HG02678 (cell line): ENCODE results near the gene CPVL.

Experiments
- ATAC-seq: cut with Tn5 transposase; IDR thresholded peaks from one replicate; pipeline ENCODE4 v1.9.1; 2021; ENCODE audit warnings: mild to moderate bottlenecking, moderate library complexity; ENCODE audit not compliant: unreplicated experiment

CPVL gene

DNA sequence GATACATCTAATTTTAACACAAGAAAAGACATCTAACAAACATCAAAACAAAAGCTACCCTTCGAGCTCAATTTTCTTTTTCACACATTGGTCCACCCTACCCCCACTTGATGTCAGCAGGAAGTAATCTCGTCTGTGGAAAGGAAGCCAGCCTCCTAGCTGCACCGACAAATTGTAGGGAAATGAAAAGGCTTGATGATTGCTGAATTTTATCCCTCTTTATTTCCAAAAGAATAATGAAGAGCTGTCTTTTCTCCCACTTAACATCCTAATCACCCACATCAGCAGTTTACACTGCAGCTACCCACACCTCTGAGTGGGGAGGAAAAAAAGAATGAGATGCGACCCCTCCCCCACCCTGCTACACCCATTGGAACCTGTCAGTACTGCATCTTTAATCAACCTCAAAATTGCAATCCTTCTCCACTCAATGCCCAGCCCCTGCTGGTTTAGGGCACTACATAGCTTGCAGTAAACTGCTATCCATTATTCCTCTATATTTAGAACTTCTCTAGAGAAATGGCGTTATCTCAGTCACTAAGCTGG lies 10.6 kb upstream of the CPVL start:
- no peak for ATAC-seq

DNA sequence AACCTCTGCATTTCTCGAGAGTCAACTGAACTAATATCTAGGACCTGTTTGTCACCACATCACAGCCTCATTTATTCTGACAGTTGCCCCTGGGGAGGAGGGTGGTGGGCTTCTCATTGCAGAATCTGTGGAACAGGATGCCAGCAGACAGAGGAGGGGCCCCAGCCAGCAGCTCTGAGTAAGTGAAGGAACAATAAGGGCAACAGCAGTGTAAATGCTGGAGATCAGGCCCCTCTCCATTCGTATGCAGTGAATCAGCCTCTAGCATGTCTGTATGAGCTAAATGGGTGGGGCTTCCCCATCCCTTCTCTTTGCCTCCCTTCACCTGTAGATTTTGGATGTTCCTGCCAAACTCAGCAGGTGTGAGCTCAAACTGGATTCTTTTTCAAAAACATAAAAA lies 7.7 kb upstream of the CPVL start:
- no peak for ATAC-seq

DNA sequence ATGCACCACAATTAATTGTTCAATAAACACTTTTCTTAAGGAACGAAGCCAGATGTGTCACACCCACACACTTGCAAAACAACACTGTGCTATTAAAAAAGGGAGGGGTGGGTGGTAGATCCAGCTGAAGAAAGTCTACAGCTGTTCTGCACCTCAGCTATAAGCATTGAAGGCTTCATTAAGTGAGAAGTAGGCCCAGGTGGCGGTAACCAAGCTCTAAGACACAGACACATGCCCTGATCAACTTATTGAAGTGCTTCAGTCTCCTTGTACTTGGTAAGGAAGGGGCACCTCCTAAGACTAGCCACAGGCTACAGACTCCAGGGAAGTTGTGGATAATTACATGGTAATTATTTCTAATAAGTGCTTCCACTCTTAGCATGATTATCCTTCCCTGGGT lies 4.5 kb upstream of the CPVL start:
- ATAC-seq: no peak

DNA sequence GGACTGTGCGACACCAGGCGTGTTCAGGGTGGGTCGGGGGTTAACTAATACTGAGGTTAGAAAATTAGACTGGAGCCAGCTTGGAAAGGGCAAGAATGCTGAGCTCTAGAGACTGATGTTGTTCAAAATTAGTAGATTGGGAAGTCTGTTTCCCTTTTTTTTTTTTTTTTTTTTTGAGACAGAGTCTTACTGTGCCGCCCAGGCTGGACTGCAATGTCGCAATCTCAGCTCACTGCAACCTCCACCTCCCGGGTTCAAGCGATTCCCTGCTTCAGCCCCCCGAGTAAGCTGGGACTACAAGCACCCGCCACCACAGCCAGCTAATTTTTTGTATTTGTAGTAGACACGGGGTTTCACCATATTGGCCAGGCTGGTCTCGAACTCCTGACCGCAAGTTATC lies 2.7 kb upstream of the CPVL start:
- no peak for ATAC-seq

DNA sequence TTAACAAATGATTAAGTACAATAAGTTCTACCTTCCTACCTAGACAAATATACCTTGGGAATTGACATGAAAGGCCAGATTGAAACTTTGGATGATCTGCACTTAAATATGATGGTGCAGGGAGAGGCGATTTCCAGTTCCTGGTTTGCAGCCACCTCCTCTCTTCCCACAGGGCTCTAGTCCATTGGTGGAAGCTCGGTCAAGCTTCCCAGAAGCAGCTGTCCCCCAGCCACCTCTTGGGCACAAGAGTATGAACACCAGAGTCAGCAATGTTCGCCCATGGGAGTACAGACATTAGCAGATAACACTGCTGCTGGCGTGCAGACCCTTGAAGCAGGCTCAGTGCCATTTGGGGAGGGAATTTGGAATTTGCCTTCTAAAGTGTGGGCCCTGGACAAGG lies 1.5 kb upstream of the CPVL start:
- no peak for ATAC-seq

DNA sequence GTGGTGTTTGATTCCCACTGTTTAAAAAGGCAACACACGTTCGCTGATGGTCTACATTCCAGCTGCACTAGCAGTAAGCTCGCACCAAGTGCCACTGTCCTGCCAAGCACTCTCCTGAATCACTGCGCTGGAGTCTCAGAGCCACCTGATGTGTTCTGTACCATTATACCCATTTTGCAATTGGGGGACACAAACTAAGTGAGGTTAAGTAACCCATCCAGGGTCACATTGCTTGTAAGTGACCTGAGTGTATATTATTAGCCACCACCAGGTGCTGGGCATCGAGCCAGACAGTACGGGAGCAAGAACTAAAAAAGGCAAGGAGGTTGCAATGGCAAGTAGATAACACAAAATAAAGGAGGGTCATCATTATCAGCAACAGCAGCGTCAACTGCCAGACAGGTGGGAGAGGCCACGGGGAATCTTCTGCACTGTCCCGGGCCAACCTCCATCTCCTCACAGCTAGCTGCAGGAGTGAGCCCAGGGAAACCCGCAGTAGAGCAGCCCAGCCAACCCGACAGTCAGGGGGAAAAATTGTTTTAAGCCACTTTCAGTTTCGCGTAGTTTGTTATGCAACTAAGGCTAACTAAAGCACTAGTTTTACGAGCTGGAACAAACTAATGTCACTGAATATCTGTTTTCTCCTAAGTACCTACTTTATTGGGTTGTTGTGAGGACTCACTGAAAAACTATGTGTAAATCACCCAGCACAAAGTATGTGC lies 712 bp upstream of the CPVL start:
- no peak for ATAC-seq

DNA sequence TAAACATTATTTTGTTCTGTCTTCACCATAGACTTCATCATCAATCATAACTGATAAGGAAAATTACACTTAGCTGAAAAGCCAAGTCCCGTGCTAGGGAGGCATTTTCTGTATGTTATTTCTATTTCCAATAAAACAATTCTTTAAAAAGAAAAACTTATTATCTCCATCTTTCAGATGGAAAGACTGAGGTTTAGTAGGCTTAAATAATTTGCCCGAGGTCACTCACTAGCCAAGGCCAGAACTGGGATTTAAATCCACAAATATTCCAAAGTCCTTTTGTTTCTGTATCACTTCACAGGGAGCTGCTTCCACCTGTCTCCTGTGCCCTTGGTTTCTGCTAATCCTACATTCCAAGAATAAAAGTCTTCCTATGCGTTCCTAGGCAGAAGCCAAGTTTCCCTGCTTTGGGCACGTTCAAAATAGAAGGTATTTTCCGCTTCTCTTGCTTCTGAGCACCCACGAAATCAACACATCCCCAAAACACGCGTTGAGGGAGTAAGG lies 732 bp downstream of the CPVL start:
- ATAC-seq: no peak

DNA sequence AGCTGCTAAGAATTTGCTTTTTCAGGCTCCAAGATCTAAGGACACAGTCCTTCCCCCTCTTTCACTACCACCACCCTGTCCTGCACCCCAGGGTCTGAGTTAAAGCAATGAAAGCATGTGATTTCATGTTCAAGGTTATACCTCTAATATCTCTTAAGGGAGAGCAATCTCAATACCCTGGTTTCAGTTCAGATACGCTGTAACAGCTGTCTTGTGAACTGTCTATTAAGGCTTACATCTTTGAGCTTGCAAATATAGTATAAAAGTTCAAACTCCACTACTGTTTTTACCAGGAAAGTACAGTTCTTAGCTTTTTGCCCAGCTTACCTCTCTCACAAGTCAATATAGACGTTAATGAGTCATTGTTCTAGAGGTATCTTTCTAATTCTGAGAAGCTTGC lies 2.6 kb downstream of the CPVL start:
- no peak for ATAC-seq

DNA sequence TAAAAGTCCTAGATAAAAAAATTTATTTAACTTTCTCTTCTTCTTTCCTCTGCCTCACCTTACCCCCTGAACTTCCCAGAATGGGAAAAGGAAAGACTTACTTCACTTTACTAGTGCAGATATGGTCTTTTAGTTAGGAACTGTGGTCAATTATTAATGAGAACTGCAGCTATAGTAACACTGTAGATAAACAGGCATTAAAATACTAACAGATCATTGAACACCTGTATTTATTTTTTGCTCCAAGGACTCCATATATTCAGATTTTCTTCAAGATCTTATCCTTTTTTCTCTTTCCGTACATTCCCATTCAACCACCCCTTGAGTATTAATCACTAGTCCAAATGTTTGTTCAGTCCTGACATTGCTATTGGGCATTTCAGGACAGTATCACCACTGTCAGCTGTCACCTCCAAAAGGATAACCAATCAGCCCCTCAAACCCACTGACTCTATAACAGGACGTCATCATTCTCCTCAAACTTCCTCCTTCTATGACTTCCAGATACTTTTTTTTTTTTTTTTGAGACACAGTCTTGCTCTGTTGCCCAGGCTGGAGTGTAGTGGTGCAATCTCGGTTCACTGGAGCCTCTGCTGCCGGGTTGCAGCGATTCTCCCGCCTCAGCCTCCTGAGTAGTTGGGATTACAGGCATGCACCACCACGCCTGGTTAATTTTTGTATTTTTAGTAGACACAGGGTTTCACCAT lies 4.2 kb downstream of the CPVL start:
- no peak for ATAC-seq

DNA sequence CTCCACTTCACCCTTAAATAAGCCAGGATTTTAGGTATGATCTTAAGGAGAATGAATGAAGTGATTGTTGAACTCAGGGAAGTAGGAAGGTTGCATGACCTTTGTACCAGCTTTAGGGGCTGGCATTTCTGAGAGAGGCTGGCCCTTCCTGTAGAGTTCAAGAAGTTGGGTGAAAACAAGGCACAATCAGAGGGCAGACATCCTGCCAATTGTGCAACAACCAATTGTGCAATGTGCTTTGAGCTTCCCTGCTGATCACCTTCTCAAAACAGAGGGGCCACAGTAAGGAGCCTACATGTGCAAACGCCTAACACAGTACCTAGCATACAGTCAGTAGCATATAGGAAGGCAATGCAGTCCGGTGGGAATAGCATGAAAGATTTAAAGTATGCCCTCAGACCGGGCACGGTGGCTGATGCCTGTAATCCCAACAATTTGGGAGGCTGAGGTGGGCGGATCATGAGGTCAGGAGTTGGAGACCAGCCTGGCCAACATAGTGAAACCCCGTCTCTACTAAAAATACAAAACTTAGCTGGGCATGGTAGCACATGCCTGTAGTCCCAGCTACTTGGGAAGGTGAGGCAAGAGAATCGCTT lies 5.4 kb downstream of the CPVL start:
- ATAC-seq: no peak

DNA sequence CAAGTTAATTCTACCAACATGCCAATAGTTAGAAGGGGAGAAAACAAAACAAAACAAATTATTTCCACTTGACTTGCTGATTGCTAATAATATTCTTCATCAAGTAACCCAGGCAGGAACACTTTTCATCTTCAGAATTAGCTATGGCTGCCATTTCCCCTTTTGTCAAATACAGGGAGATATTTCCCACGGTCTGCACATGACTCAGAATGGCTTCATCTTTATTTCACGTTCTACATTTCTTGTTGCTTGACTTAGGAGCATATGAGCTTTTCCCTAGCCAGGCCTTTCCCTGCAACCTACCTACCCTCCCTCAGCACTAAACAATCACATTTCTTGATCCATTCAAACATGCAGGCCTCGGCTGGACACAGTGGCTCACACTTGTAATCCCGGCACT lies 6.5 kb downstream of the CPVL start:
- no peak for ATAC-seq

DNA sequence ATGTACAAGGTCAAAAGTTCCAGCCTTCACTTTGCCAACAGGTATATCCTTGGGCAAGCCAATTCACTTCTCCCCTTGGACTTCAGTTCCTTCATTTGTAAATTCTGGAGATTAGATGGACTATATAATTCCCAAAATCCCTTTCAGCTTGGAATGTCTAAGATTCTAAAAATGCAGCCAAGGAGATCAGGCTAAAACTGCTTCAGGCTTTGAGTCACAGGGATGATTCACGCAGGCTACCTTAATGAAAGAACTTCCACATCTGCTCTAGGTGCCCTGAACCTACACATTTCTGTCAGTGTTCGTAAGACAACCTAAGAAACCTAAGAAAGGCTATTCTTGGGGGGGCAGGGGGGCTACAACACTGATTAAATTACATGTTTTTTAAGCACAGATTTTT lies 7.1 kb downstream of the CPVL start:
- no peak for ATAC-seq

DNA sequence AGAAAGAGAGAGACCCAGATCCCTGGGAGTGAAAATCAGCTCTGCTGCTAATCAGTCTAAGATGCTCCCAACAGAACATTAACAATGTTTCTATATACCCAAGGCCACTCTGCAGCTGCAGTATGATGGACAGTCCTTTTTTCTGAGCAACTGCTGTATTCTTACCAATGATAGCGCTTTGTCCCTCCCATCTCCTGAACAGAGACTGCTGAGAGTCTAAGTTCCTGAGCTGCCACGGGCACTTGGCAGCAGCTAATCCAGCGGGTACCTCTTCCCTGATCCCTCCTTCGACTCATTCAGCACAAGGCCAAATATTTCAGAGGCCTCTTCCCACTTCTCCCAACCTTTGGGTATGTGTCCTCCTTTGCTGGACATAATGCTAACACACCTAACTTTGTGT lies 7.7 kb downstream of the CPVL start:
- ATAC-seq: no peak

DNA sequence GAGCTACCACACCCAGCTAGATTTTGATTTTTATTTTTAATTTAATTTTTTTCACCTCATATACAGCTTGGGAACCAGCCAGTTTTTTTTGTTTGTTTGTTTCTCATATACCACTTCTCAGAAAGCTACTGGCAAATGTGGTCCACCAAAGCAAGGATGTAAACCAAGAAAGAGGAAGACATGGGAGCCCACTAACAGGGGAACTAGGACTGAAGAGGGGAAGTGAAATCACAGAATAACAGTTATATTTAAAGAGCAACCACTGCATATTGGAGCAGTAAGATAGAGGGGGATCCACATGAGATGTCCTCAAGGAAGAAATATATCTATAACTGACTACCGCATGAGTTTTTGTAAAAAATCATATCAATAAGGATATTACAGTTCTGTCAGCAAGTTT lies 10.5 kb downstream of the CPVL start:
- no peak for ATAC-seq

DNA sequence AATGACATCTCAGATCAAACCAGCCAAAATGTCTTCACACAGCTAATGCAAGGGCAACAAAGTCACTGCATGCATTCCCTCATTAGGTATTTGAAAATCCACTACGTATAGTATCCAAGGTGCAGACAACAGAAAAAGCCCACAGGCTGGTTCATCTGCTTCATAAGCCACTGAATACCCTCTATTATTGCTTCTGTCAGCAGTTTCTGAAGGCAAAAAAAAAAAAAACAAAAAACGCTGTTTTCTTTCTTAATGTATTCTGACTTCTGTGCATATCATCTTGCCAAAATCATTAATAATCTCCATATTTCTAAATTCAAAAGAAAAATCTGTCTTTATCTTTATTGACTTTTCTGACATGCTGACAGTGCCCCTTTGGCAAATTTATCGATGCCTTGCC lies 13.4 kb downstream of the CPVL start:
- ATAC-seq: no peak

DNA sequence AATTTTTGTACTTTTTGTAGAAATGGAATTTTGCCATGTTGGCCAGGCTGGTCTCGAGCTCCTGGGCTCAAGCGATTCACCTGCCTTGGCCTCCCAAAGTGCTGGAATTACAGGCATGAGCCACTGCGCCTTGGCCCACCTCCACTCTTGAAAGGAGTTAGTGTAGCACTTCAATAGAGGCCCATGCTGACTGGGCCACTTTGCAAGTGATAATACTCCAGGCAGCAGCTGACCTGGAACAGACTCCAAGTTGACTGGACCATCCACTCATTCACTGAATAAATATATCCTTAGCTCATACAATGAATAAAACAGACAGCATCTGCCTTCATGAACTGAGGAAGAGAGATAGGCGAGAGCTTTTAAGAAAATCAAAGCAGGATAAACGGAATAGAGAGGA lies 14.7 kb downstream of the CPVL start:
- ATAC-seq: no peak

DNA sequence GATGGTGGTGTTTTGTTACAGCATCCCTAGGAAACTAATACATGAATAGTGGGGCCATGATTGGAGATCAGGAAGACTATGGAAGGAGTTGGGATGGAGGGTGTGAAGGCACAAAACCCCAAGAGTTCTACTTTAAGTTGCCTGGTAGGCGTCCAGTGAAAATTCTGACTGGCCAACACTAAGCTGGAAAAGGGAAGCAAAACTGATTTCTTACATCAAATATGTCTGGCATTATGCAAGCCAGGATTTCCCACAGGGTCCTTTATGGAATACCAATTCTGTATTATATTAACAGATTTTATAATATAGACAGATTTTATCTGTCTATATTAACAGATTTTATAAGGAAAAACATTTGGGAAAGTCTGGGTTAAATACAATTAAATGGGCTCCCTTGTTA lies 16.2 kb downstream of the CPVL start:
- ATAC-seq: no peak

DNA sequence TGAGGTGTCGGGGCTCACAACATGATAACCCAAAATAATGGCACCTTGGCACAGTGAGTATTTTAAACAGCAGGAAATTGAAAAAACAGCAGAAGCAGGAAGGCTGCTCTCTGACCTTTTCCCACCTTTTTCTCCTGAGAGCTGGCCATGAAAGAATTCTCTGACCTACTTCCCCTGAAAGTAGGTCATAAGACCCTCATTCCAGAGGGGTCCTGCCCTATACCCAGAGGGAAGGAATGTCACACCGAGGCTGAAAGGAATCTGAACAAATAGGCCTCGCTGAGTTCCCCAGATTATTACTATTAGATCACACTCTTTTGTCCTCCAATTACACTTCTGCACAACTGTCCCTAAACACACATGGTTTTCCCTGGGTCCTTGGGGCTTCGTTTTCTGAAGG lies 18.8 kb downstream of the CPVL start:
- ATAC-seq: no peak

DNA sequence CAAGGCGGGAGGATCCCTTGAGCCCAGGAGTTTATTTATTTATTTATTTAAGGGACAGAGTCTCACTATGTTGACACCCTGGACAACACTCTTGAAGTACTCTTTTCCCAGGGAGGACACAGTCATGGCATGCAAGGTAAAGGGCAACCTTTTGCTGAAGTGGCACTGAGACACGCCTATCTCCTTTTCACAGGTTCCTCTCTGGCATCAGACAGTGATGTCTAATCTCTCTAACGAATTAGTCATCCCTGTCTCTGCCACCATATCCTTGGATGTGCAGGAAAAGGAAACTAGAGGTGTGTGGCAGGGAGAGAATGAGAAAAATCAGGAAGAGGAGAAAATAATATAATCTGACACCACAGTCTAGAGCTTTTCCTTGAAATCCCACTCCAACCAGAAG lies 19.5 kb downstream of the CPVL start:
- ATAC-seq: no peak

DNA sequence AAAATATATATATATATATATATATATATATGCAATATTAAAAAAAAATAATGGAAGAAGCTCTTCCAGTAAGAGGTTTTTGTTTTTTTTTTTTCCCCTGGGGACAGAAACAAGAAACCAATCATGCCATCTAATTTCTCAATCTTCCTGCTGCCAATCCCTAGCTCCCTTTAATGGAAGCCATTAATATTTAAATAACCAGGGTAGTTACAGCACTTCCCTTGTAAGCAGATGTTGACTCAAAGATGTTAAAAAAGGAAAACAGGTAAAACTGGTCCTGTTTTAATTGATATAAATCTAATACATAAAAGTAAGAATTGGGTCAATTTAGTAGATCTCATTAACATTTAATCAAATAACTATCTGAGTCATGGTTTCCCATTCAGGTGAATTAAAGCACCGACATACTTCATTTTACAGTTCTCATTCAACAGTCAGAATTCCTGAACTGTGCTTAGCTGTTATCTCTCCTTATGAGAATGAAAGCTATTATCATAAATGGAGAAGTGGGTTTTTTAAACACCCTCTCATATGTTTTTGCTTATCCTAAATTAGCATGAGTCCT lies 22.6 kb downstream of the CPVL start:
- ATAC-seq: no peak

DNA sequence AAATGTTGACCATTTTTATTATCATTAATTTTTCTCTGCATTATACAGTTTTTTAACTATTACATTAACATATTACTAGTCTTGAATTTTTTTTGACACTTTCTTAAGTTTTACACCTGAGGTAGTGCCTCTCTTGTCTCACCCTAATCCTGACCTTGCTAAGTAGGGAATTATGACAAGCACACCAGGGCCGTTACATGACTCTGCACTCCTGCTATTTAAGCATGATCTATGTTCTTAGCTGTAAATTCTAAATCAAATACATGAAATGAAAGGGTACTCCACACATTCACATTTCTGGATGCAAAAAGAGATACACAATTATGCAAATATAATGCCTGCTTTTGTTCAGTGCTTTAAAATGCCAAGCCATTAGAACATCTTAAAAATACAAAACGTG lies 23.6 kb downstream of the CPVL start:
- ATAC-seq: no peak

DNA sequence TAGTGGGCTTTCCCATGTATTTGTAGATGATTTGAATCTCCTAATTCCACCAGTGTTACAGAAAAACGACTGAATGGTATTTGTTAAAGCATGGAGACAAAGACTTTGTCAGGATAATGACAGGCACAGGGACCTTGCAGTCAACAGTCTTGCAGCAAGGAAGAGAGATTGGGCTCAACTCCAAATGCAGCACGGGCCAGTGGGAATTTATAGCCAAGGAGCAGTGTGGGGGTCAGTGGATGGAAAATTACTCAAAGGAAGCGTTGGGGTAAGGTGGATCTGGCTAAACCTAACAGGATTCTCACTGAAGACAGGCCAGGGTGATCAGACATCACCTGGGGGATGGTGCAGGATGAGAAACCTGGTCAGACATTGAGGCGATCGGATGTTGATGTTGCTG lies 24.3 kb downstream of the CPVL start:
- no peak for ATAC-seq
